HEK293T (cell line): ENCODE data around the gene DNAJC10.
A peak's percentile ranks its signal among the peaks of the same experiment; 100 is the strongest.

ENCODE experiments used
- ARNT ChIP-seq: fragments of 450-650 bp; IDR thresholded peaks from 2 replicates; pipeline ENCODE4 v1.6.1; 2017; ENCODE audit warnings: mild to moderate bottlenecking
- BHLHE40 ChIP-seq: fragments of 450-650 bp; IDR thresholded peaks from 2 replicates; pipeline ENCODE4 v1.6.1; 2016; ENCODE audit warnings: mild to moderate bottlenecking, moderate library complexity, borderline replicate concordance
- ELF4 ChIP-seq: fragments of 450-650 bp; IDR thresholded peaks from 2 replicates; pipeline ENCODE4 v1.6.1; 2017; ENCODE audit warnings: antibody characterized with exemption
- FOXM1 ChIP-seq: fragments of 450-650 bp; IDR thresholded peaks from 2 replicates; pipeline ENCODE4 v1.6.1; 2017; ENCODE audit warnings: mild to moderate bottlenecking, borderline replicate concordance
- L3MBTL2 ChIP-seq: fragments of 450-650 bp; conservative IDR thresholded peaks from 2 replicates; pipeline ENCODE4 v1.6.1; 2016; ENCODE audit warnings: mild to moderate bottlenecking
- LEF1 ChIP-seq: fragments of 450-650 bp; IDR thresholded peaks from 2 replicates; pipeline ENCODE4 v1.6.1; 2017; ENCODE audit warnings: mild to moderate bottlenecking, borderline replicate concordance
- NFRKB ChIP-seq: fragments of 450-650 bp; IDR thresholded peaks from 2 replicates; pipeline ENCODE4 v1.6.1; 2016; ENCODE audit warnings: mild to moderate bottlenecking, moderate library complexity
- SP1 ChIP-seq: fragments of 450-650 bp; IDR thresholded peaks from 2 replicates; pipeline ENCODE4 v1.6.1; 2017
- SUZ12 ChIP-seq: fragments of 450-650 bp; IDR thresholded peaks from 2 replicates; pipeline ENCODE4 v1.6.1; 2016; ENCODE audit warnings: mild to moderate bottlenecking
- TARDBP ChIP-seq: fragments of 450-650 bp; IDR thresholded peaks from 2 replicates; pipeline ENCODE4 v1.6.1; 2016
- ZNF384 ChIP-seq: fragments of 450-650 bp; IDR thresholded peaks from 2 replicates; pipeline ENCODE4 v1.6.1; 2016
- TF ChIP-seq, protein P1 (sequence below): fragments of 450-650 bp; IDR thresholded peaks from 2 replicates; pipeline ENCODE4 v1.6.1; 2016

GRCh38 chr2:182818925-182819324 is 102.9 kb downstream of the DNAJC10 start:
- TF ChIP-seq ZNF384 (no peak), FOXM1 (no peak), TARDBP (no peak), SP1 (no peak), ARNT (no peak), LEF1 (no peak), L3MBTL2 (no peak), ELF4 (no peak), SUZ12 (no peak), BHLHE40 (no peak), NFRKB (no peak)
- TF ChIP-seq, protein P1, sequence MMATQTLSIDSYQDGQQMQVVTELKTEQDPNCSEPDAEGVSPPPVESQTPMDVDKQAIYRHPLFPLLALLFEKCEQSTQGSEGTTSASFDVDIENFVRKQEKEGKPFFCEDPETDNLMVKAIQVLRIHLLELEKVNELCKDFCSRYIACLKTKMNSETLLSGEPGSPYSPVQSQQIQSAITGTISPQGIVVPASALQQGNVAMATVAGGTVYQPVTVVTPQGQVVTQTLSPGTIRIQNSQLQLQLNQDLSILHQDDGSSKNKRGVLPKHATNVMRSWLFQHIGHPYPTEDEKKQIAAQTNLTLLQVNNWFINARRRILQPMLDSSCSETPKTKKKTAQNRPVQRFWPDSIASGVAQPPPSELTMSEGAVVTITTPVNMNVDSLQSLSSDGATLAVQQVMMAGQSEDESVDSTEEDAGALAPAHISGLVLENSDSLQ = peak; percentile 40
